ENCODE data around the gene CD151.

CD151 gene

GRCh38 chr11:861105-861479 is 28.3 kb downstream of the CD151 start:
- H3K27ac ChIP-seq (ENCODE audit: low read depth, low read length) = no peak overlapping the region
- peaks cover 0 to 4% of the 10 kb centered on the region in 2 donors for H3K27me3 ChIP-seq (ENCODE audit: control insufficient read depth in 1 of 2, insufficient read depth in 2 of 2, low read length in 2 of 2)
- H3K36me3 ChIP-seq (ENCODE audit: insufficient read depth, low read length) = peaks cover 4% of the 10 kb centered on the region
- no peak overlapping the region for H3K9ac ChIP-seq (ENCODE audit: low read length)
- H3K9me3 ChIP-seq (ENCODE audit: low read length) = no peaks in the 10 kb centered on the region
- H3K4me3 ChIP-seq (ENCODE audit: low read depth in 1 of 2, low read length in 2 of 2) = no peak overlapping the region
- H3K4me1 ChIP-seq (ENCODE audit: insufficient read depth, low read length) = peaks cover 19% of the 10 kb centered on the region

- no peak overlapping the region for H3K27ac ChIP-seq (ENCODE audit: low read depth, low read length)
- H3K9ac ChIP-seq (ENCODE audit: low read length) = no peak overlapping the region
- no peak overlapping the region for H3K4me3 ChIP-seq (ENCODE audit: low read depth in 1 of 2, low read length in 2 of 2)
Measured at GRCh38 chr11:862081-862661, 29.4 kb downstream of the CD151 start.

GRCh38 chr11:862696-863022 is 29.9 kb downstream of the CD151 start:
- H3K9me3 ChIP-seq (ENCODE audit: low read length) = no peaks in the 10 kb centered on the region
- no peak overlapping the region for H3K9ac ChIP-seq (ENCODE audit: low read length)
- H3K36me3 ChIP-seq (ENCODE audit: insufficient read depth, low read length) = peaks cover 4% of the 10 kb centered on the region
- no peak overlapping the region for H3K4me3 ChIP-seq (ENCODE audit: low read depth in 1 of 2, low read length in 2 of 2)
- peaks cover 0 to 4% of the 10 kb centered on the region in 2 donors for H3K27me3 ChIP-seq (ENCODE audit: control insufficient read depth in 1 of 2, insufficient read depth in 2 of 2, low read length in 2 of 2)
- H3K27ac ChIP-seq (ENCODE audit: low read depth, low read length) = no peak overlapping the region
- H3K4me1 ChIP-seq (ENCODE audit: insufficient read depth, low read length) = peaks cover 19% of the 10 kb centered on the region

More at GRCh38 chr11:862081-862661, 29.4 kb downstream of the CD151 start:
- peaks cover 19% of the 10 kb centered on the region for H3K4me1 ChIP-seq (ENCODE audit: insufficient read depth, low read length)
- H3K9me3 ChIP-seq (ENCODE audit: low read length) = no peaks in the 10 kb centered on the region
- peaks cover 4% of the 10 kb centered on the region for H3K36me3 ChIP-seq (ENCODE audit: insufficient read depth, low read length)
- peaks cover 0 to 4% of the 10 kb centered on the region in 2 donors for H3K27me3 ChIP-seq (ENCODE audit: control insufficient read depth in 1 of 2, insufficient read depth in 2 of 2, low read length in 2 of 2)

DNA sequence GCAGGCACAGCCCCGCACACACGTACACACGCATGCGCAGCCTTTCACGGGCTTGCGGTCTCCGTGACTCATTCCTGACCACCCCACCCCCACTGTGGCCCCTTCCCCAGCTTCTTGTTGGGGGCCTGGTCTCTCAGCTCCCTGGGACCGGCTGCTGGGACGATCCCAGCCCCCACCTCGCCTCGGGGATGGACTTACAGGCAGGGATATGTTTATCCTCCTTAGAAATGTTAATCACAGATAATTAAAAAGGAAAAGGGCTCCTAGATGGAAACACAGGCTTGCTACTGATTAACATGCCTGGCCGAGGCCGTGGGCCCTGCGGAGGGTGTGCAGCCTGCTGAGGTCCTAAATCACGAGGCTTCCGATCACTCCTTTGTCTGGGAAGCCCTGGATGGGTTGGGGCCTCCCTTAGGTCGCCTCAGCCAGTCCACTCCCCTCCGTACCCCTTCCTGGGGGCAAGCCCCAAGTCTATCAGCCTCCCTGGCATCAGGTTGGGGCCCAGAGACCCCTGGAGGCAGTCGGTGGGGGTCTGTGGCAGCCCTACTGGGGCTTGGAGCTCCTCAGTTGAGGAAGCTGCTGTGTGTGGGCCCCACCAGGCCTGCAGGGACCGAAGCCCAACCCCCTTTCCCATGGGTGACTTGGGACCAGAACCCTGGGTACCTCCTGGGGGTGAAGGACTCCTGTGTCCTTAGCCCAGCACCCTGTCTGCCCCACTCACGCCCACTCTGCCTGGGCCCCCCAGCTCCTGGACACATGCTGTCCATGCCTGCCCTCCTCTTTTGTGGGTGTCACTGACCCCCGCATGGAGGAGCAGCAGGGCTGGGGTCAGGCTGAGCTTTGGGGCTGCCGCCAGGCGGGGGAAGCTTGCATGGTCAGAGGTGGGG is 30.5 kb downstream of the CD151 start:
- peaks cover 19% of the 10 kb centered on the region for H3K4me1 ChIP-seq (ENCODE audit: insufficient read depth, low read length)

DNA sequence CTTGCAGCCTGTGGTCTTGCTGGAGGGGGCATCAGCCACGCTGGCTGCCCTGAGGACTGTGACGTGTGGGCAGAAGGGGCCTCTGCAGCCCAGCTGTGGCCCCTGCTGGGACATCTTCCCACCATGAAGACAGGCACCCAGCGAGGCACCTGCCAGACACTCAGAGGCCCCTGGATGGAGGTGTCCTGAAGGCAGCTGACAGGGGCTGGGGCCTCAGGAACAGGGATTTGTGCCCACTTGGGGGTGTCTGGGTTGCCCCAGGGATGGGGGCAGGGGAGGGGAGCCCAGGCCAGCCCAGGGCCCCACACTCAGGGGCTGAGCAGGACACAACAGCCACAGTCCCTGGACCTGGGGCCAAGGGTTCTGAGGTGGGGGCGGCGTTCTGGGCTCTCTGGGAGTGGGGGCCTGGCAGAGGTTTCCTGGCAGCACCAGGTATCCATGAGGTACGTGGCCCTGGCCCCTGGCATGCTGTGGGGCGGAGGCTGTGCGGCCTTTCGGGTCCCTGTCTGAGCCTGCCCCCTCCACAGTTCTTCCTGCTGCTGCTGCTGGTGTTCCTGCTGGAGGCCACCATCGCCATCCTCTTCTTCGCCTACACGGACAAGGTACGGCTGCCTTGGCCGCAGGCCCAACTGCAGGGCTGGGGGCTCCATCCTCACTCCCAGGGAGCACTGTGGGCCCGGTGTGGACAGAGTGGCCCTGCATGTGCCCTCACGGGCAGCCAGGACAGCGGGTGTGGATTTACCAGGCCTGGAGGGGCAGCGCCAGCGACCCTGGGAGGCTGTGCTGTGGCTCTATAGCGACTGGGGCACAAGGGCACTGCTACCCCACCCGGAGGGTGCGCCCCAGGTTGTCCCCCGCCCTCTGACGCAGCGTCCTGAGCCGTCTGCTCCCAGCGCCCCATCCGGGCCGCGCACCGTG is 31.4 kb downstream of the CD151 start:
- Histone ChIP-seq H3K27me3 (ENCODE audit: control insufficient read depth in 1 of 2, insufficient read depth in 2 of 2, low read length in 2 of 2) (peaks cover 0 to 4% of the 10 kb centered on the region in 2 donors), H3K27ac (ENCODE audit: low read depth, low read length) (no peak overlapping the region), H3K36me3 (ENCODE audit: insufficient read depth, low read length) (peaks cover 11% of the 10 kb centered on the region), H3K4me3 (ENCODE audit: low read depth in 1 of 2, low read length in 2 of 2) (no peak overlapping the region), H3K4me1 (ENCODE audit: insufficient read depth, low read length) (peaks cover 17% of the 10 kb centered on the region), H3K9me3 (ENCODE audit: low read length) (no peaks in the 10 kb centered on the region), H3K9ac (ENCODE audit: low read length) (no peak overlapping the region)

More for the DNA sequence above, 30.5 kb downstream of the CD151 start:
- Histone ChIP-seq H3K27me3 (ENCODE audit: control insufficient read depth in 1 of 2, insufficient read depth in 2 of 2, low read length in 2 of 2) (peaks cover 0 to 4% of the 10 kb centered on the region in 2 donors), H3K27ac (ENCODE audit: low read depth, low read length) (no peak overlapping the region), H3K4me3 (ENCODE audit: low read depth in 1 of 2, low read length in 2 of 2) (no peak overlapping the region), H3K9ac (ENCODE audit: low read length) (no peak overlapping the region), H3K9me3 (ENCODE audit: low read length) (no peaks in the 10 kb centered on the region), H3K36me3 (ENCODE audit: insufficient read depth, low read length) (peaks cover 6% of the 10 kb centered on the region)

- Histone ChIP-seq H3K9me3 (ENCODE audit: low read length) (no peaks in the 10 kb centered on the region), H3K4me3 (ENCODE audit: low read depth in 1 of 2, low read length in 2 of 2) (no peak overlapping the region), H3K27me3 (ENCODE audit: control insufficient read depth in 1 of 2, insufficient read depth in 2 of 2, low read length in 2 of 2) (peaks cover 0 to 4% of the 10 kb centered on the region in 2 donors), H3K4me1 (ENCODE audit: insufficient read depth, low read length) (peaks cover 10% of the 10 kb centered on the region), H3K27ac (ENCODE audit: low read depth, low read length) (no peak overlapping the region), H3K9ac (ENCODE audit: low read length) (no peak overlapping the region), H3K36me3 (ENCODE audit: insufficient read depth, low read length) (peaks cover 11% of the 10 kb centered on the region)
Measured at GRCh38 chr11:864898-865297, 32.1 kb downstream of the CD151 start.

DNA sequence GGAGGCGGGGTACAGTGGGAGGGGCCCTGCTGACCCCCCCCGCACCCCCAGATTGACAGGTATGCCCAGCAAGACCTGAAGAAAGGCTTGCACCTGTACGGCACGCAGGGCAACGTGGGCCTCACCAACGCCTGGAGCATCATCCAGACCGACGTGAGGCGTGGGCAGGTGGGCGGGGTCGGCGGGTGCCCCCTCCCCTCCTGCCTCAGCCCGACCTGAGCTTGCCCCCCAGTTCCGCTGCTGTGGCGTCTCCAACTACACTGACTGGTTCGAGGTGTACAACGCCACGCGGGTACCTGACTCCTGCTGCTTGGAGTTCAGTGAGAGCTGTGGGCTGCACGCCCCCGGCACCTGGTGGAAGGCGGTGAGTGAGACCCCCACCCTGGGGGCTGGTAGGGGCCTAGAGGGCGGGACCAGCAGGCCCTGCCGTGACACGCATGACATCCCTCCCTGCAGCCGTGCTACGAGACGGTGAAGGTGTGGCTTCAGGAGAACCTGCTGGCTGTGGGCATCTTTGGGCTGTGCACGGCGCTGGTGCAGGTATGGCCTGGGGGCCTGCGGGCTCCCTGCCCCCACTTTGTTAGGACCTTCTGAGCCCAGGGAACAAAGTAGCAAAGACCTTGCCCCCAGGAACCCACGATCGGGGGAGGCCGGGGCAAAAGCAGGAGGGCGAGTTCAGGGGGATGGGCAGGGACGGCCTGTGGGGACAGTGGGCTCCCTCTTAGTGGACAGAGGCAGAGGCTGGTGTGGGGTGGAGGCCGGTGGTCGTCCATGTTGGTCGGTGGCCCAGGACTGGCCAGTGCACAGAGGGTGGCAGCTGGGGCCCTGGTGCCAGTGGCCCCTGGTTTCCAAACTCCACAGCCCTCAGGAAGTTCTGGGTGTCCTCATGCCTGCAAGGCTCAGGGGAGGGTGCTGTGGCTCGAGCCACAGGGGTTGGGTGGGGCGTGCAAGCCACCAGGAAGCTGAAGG is 33.0 kb downstream of the CD151 start:
- no peak overlapping the region for H3K9ac ChIP-seq (ENCODE audit: low read length)
- H3K27ac ChIP-seq (ENCODE audit: low read depth, low read length) = no peak overlapping the region
- peaks cover 11% of the 10 kb centered on the region for H3K36me3 ChIP-seq (ENCODE audit: insufficient read depth, low read length)
- H3K4me1 ChIP-seq (ENCODE audit: insufficient read depth, low read length) = peaks cover 2% of the 10 kb centered on the region
- H3K9me3 ChIP-seq (ENCODE audit: low read length) = no peaks in the 10 kb centered on the region
- H3K4me3 ChIP-seq (ENCODE audit: low read depth in 1 of 2, low read length in 2 of 2) = no peak overlapping the region
- H3K27me3 ChIP-seq (ENCODE audit: control insufficient read depth in 1 of 2, insufficient read depth in 2 of 2, low read length in 2 of 2) = peaks cover 0 to 4% of the 10 kb centered on the region in 2 donors

DNA sequence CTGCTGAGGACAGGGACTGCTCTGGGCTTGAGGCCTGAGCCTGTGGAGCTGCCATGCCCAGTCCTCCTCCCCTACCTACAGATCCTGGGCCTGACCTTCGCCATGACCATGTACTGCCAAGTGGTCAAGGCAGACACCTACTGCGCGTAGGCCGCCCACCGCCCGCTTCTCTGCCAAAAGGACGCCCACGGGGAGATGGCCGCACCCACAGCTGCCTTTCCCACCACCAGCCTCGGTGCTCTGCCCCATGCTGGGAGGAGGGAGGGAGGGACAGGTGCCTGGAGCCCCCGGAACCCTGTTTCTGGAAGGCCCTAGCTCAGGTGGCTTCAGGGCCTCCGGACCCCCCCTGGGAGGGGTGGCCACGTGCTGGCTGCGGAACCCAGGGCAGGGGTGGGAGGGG is 33.7 kb downstream of the CD151 start:
- Histone ChIP-seq H3K4me3 (ENCODE audit: low read depth in 1 of 2, low read length in 2 of 2) (no peak overlapping the region), H3K4me1 (ENCODE audit: insufficient read depth, low read length) (no peaks in the 10 kb centered on the region), H3K27me3 (ENCODE audit: control insufficient read depth in 1 of 2, insufficient read depth in 2 of 2, low read length in 2 of 2) (peaks cover 0 to 4% of the 10 kb centered on the region in 2 donors), H3K9ac (ENCODE audit: low read length) (no peak overlapping the region), H3K27ac (ENCODE audit: low read depth, low read length) (no peak overlapping the region), H3K9me3 (ENCODE audit: low read length) (no peaks in the 10 kb centered on the region), H3K36me3 (ENCODE audit: insufficient read depth, low read length) (peaks cover 11% of the 10 kb centered on the region)

GRCh38 chr11:867856-868358 is 35.2 kb downstream of the CD151 start:
- H3K4me3 ChIP-seq (ENCODE audit: low read depth in 1 of 2, low read length in 2 of 2) = no peak overlapping the region
- no peaks in the 10 kb centered on the region for H3K9me3 ChIP-seq (ENCODE audit: low read length)
- no peaks in the 10 kb centered on the region for H3K27me3 ChIP-seq (ENCODE audit: control insufficient read depth in 1 of 2, insufficient read depth in 2 of 2, low read length in 2 of 2)
- no peak overlapping the region for H3K27ac ChIP-seq (ENCODE audit: low read depth, low read length)
- H3K4me1 ChIP-seq (ENCODE audit: insufficient read depth, low read length) = no peaks in the 10 kb centered on the region
- peaks cover 11% of the 10 kb centered on the region for H3K36me3 ChIP-seq (ENCODE audit: insufficient read depth, low read length)
- no peak overlapping the region for H3K9ac ChIP-seq (ENCODE audit: low read length)

DNA sequence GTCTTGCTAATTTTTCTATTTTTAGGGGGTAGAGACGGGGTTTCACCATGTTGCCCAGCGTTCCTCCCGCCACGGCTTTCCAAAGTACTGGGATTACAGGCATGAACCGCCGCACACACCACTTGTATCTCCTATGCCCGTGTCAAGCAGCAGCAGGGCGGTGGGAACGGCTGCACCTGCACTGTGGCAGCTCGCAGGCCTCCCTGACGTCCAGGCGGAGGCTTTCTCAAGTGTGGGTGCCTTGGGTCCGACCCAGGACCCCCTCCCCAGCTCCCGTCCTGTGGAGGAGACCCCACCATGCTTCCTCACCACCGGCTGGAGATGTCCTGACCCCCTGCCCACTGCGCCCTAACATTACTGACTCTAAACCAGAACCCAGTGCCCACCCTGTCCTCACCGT is 35.6 kb downstream of the CD151 start:
- no peak overlapping the region for H3K4me3 ChIP-seq (ENCODE audit: low read depth in 1 of 2, low read length in 2 of 2)
- H3K36me3 ChIP-seq (ENCODE audit: insufficient read depth, low read length) = peaks cover 9% of the 10 kb centered on the region
- H3K27ac ChIP-seq (ENCODE audit: low read depth, low read length) = no peak overlapping the region
- H3K9me3 ChIP-seq (ENCODE audit: low read length) = no peaks in the 10 kb centered on the region
- H3K27me3 ChIP-seq (ENCODE audit: control insufficient read depth in 1 of 2, insufficient read depth in 2 of 2, low read length in 2 of 2) = no peaks in the 10 kb centered on the region
- H3K9ac ChIP-seq (ENCODE audit: low read length) = no peak overlapping the region
- H3K4me1 ChIP-seq (ENCODE audit: insufficient read depth, low read length) = no peaks in the 10 kb centered on the region

Data from muscle layer of colon (tissue), 2 donors.